Tibial nerve (tissue), 4 donors: ENCODE measurements around the gene EFCAB8. TPM values are rescaled to one million over a fixed set of nuclear protein-coding genes. Genes with fewer than 3 reads are reported as not detected.
"Not testable (repeated sequence)": the region's sequence is repeated elsewhere in the genome, so short reads cannot be mapped to it uniquely, and the experiment has no call there.

Source experiments
- DNase-seq, 2 donors: peaks; one replicate each; pipeline ENCODE4 v3.0.0-alpha.2; 2019; ENCODE audit warnings: low spot score in 2 of 2
- H3K27ac ChIP-seq, 4 donors: fragments of 200-600 bp; sonication (generic) in 3 of 4; one replicate each; pipeline ENCODE4 v1.5.1; 2017 to 2019; ENCODE audit warnings: mild to moderate bottlenecking in 1 of 4
- H3K27me3 ChIP-seq, 2 donors: fragments of 200-600 bp; sonication (generic) in 1 of 2; one replicate each; pipeline versions ENCODE4 v1.5.1 to v1.6.0; 2017 to 2019
- H3K36me3 ChIP-seq, 3 donors: fragments of 200-600 bp; sonication (generic); one replicate each; pipeline ENCODE4 v1.5.1; 2018 to 2019
- H3K4me1 ChIP-seq, 4 donors: fragments of 200-600 bp; sonication (generic) in 3 of 4; one replicate each; pipeline ENCODE4 v1.5.1; 2017 to 2019
- H3K4me3 ChIP-seq, 4 donors: fragments of 200-600 bp; sonication (generic) in 3 of 4; one replicate each; pipeline ENCODE4 v1.5.1; 2017 to 2019; ENCODE audit warnings: mild to moderate bottlenecking in 1 of 4, moderate library complexity in 1 of 4
- H3K9me3 ChIP-seq, 4 donors: fragments of 200-600 bp; sonication (generic) in 3 of 4; one replicate each; pipeline ENCODE4 v1.5.1; 2017 to 2019
- EP300 ChIP-seq, 2 donors: sonication (generic); formaldehyde crosslinking; IDR thresholded peaks; one replicate each; pipeline ENCODE4 v1.6.1; 2017; ENCODE audit warnings: antibody characterized with exemption in 2 of 2, mild to moderate bottlenecking in 1 of 2
- POLR2A ChIP-seq, 2 donors: fragments of 450-650 bp; IDR thresholded peaks; one replicate each; pipeline ENCODE4 v1.6.1; 2017; ENCODE audit warnings: antibody characterized with exemption in 2 of 2, mild to moderate bottlenecking in 2 of 2, moderate library complexity in 2 of 2
- WGBS, 2 donors: methylation state at CpG; one replicate each; pipeline ENCODE4 v1.1.5; 2018; 5-methylcytosine and 5-hydroxymethylcytosine counted together
- total RNA-seq, 4 donors: library from RNA; depleted of rRNA; stranded (reverse); fragments of >200 nt; gene quantifications; one replicate each; pipeline ENCODE4 v1.1.0, GENCODE V29; 2016
- TF ChIP-seq, protein P1 (sequence below), 5 experiments: fragments of 200-600 bp in 3 of 5; fragments of 450-650 bp in 2 of 5; sonication (generic) in 3 of 5; IDR thresholded peaks; one replicate each; pipeline ENCODE4 v1.5.1; 2016 to 2019; ENCODE audit warnings: antibody characterized with exemption in 5 of 5, mild to moderate bottlenecking in 3 of 5, moderate library complexity in 2 of 5

EFCAB8 gene
- total RNA-seq, 4 donors from 2014 or later: 0.30 to 0.87 TPM; not detected in 2

DNA sequence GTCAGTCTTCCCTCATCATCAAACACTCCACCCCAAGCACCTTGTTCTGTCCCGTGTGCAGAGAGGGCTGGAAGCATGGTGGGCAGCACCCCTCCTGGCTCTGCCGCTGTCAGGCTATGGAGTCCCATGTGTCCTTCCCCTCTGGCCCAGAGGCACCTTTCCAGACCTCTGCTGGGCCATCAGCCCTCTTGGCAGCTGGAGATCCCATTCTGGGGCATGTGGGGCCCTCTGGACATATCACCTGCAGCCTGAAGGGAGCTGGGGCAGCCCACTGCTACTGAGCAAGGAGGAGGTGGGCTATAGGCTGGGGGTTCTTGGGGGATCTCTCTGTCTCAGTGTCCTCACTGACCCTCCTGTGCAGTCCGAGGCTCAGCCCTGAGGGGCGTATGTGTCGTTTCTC is 103.3 kb downstream of the EFCAB8 start:
- H3K27ac ChIP-seq: no peak overlapping the region
- DNase-seq: no peak
- 87 to 93% methylated on average over 5 of the region's 5 CpGs for WGBS, 2 donors
- no peaks in the 10 kb centered on the region for H3K27me3 ChIP-seq
- H3K4me3 ChIP-seq: no peak overlapping the region
- TF ChIP-seq, protein P1, sequence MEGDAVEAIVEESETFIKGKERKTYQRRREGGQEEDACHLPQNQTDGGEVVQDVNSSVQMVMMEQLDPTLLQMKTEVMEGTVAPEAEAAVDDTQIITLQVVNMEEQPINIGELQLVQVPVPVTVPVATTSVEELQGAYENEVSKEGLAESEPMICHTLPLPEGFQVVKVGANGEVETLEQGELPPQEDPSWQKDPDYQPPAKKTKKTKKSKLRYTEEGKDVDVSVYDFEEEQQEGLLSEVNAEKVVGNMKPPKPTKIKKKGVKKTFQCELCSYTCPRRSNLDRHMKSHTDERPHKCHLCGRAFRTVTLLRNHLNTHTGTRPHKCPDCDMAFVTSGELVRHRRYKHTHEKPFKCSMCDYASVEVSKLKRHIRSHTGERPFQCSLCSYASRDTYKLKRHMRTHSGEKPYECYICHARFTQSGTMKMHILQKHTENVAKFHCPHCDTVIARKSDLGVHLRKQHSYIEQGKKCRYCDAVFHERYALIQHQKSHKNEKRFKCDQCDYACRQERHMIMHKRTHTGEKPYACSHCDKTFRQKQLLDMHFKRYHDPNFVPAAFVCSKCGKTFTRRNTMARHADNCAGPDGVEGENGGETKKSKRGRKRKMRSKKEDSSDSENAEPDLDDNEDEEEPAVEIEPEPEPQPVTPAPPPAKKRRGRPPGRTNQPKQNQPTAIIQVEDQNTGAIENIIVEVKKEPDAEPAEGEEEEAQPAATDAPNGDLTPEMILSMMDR (IDR thresholded peaks at IDR 0.05): no peak
- TF ChIP-seq EP300 (IDR thresholded peaks at IDR 0.05): no peak
- TF ChIP-seq POLR2A (IDR thresholded peaks at IDR 0.05): no peak
- peaks cover 0 to 19% (median 2%) of the 10 kb centered on the region in 4 donors for H3K9me3 ChIP-seq
- H3K36me3 ChIP-seq: no peaks in the 10 kb centered on the region
- H3K4me1 ChIP-seq: no peaks in the 10 kb centered on the region

GRCh38 chr20:32962646-32963045 is 103.9 kb downstream of the EFCAB8 start:
- H3K27ac ChIP-seq, H3K4me3 ChIP-seq, H3K27me3 ChIP-seq, H3K36me3 ChIP-seq, H3K4me1 ChIP-seq, DNase-seq: not testable (repeated sequence)
- WGBS, 2 donors: 83% methylated on average over 11 of the region's 11 CpGs
- peaks cover 0 to 13% (median 0%) of the 10 kb centered on the region in 4 donors for H3K9me3 ChIP-seq

- no peak overlapping the region for H3K4me3 ChIP-seq
- H3K36me3 ChIP-seq: no peaks in the 10 kb centered on the region
- H3K9me3 ChIP-seq: peaks cover 0 to 8% (median 0%) of the 10 kb centered on the region in 4 donors
- no peak for DNase-seq
- H3K27me3 ChIP-seq: no peaks in the 10 kb centered on the region
- H3K4me1 ChIP-seq: peaks cover 0 to 2% (median 0%) of the 10 kb centered on the region in 4 donors
- no peak overlapping the region for H3K27ac ChIP-seq
- 75 to 85% methylated on average over 5 of the region's 5 CpGs for WGBS, 2 donors
- TF ChIP-seq POLR2A (IDR thresholded peaks at IDR 0.05) (no peak), EP300 (IDR thresholded peaks at IDR 0.05) (no peak)
- TF ChIP-seq, protein P1 (IDR thresholded peaks at IDR 0.05): no peak
Measured at GRCh38 chr20:32963176-32963575, 104.5 kb downstream of the EFCAB8 start.

DNA sequence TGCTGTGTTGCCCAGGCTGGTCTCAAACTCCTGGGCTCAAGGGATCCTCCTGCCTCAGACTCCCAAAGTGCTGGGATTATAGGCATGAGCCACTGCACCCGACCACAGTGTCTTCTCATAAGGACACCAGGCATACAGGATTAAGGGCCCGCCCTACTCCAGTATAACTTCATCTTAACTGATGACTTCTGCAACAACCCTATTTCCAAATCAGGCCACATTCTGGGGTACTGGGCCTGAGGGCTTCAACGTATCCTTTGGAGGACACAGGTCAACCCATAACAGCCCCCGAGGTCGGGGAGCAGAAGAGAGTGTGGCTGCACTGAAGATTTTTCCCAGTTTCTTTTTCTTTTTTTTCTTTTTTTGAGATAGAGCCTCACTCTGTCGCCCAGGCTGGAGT is 105.9 kb downstream of the EFCAB8 start:
- no peaks in the 10 kb centered on the region for H3K9me3 ChIP-seq
- DNase-seq: no peak
- H3K4me1 ChIP-seq: peaks cover 0 to 9% (median 5%) of the 10 kb centered on the region in 4 donors
- WGBS, 2 donors: 91 to 95% methylated on average over 6 of the region's 6 CpGs
- H3K36me3 ChIP-seq: no peaks in the 10 kb centered on the region
- H3K27me3 ChIP-seq: no peaks in the 10 kb centered on the region
- H3K4me3 ChIP-seq: no peak overlapping the region
- no peak overlapping the region for H3K27ac ChIP-seq
- no peak for TF ChIP-seq POLR2A (IDR thresholded peaks at IDR 0.05)
- TF ChIP-seq, protein P1 (IDR thresholded peaks at IDR 0.05): no peak
- TF ChIP-seq EP300 (IDR thresholded peaks at IDR 0.05): no peak

DNA sequence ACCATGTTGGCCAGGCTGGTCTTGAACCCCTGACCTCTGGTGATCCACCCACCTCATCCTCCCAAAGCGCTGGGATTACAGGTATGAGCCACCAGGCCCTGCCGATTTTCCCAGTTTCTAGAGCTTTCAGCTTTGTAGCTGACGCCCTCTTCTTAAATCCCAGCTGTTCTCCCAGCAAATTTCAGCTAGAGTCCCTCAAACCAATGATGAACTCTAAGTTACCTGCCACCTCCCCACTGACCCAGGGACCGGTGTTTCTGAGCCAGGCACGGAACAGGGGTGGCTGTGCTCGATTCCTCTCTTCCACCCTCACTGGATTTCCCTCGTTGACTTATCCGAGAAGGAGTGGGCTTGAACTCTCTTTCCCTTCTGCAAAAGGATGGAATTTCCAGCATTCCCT is 106.4 kb downstream of the EFCAB8 start:
- TF ChIP-seq EP300 (IDR thresholded peaks at IDR 0.05): no peak
- no peak for TF ChIP-seq POLR2A (IDR thresholded peaks at IDR 0.05)
- TF ChIP-seq, protein P1 (IDR thresholded peaks at IDR 0.05): no peak
- 69 to 73% methylated on average over 8 of the region's 8 CpGs for WGBS, 2 donors
- DNase-seq: peak in 1 of 2 donors; percentile 1
- H3K36me3 ChIP-seq: no peaks in the 10 kb centered on the region
- no peaks in the 10 kb centered on the region for H3K27me3 ChIP-seq
- H3K27ac ChIP-seq: no peak overlapping the region
- no peak overlapping the region for H3K4me3 ChIP-seq
- H3K4me1 ChIP-seq: peaks cover 0 to 12% (median 7%) of the 10 kb centered on the region in 4 donors
- no peaks in the 10 kb centered on the region for H3K9me3 ChIP-seq
